K562 (cell line): Measurements from ENCODE around the gene AIG1. TPM values are rescaled to one million over a fixed set of nuclear protein-coding genes. Genes with fewer than 3 reads are reported as not detected.

Experiments used
- CHCHD3 ChIP-seq: fragments of 250-450 bp; sonication (Bioruptor Pico); IDR thresholded peaks from 2 replicates; pipeline ENCODE4 v2.1.2; 2022; ENCODE audit warnings: mild to moderate bottlenecking
- CTCFL ChIP-seq: IDR thresholded peaks from 2 replicates; pipeline ENCODE4 v1.6.1; 2011; ENCODE audit warnings: borderline replicate concordance, low read depth, mild to moderate bottlenecking, moderate library complexity, low read length; ENCODE audit not compliant: insufficient read depth, poor library complexity, severe bottlenecking
- E2F6 ChIP-seq, 2 experiments: IDR thresholded peaks; 2 replicates each; pipeline ENCODE4 v1.6.1; 2011; ENCODE audit warnings: borderline replicate concordance in 1 of 2, control low read depth in 1 of 2, low read depth in 1 of 2, low read length in 1 of 2, mild to moderate bottlenecking in 1 of 2, mixed read lengths in 1 of 2, moderate library complexity in 1 of 2; ENCODE audit not compliant: insufficient read depth in 1 of 2, insufficient read length in 1 of 2, poor library complexity in 1 of 2, severe bottlenecking in 1 of 2; ENCODE audit errors: extremely low read depth in 1 of 2
- ELK1 ChIP-seq: sonication (generic); formaldehyde crosslinking; IDR thresholded peaks from 2 replicates; pipeline ENCODE4 v1.8.1; 2022; ENCODE audit warnings: missing genetic modification reagents
- ESRRB ChIP-seq: fragments of 250-450 bp; sonication (Bioruptor Pico); IDR thresholded peaks from 2 replicates; pipeline ENCODE4 v1.5.0; 2020; ENCODE audit warnings: mild to moderate bottlenecking, moderate library complexity, borderline replicate concordance
- NFRKB ChIP-seq: fragments of 450-650 bp; IDR thresholded peaks from 2 replicates; pipeline ENCODE4 v1.6.1; 2016; ENCODE audit warnings: low read depth
- RBM25 ChIP-seq: fragments of 200-400 bp; formaldehyde crosslinking; IDR thresholded peaks from 2 replicates; pipeline ENCODE4 v1.6.1; 2018; ENCODE audit warnings: low read length, low read depth, moderate library complexity; ENCODE audit not compliant: severe bottlenecking
- REST ChIP-seq, 2 experiments: fragments of 450-650 bp; formaldehyde crosslinking in 1 of 2; IDR thresholded peaks; 2 replicates each; pipeline versions ENCODE4 v1.4.0 to v1.6.1; 2014 to 2020; ENCODE audit warnings: mild to moderate bottlenecking in 2 of 2, borderline replicate concordance in 1 of 2, low read depth in 1 of 2
- SIN3B ChIP-seq: fragments of 450-650 bp; IDR thresholded peaks from 2 replicates; pipeline ENCODE4 v1.6.1; 2017; ENCODE audit warnings: low read depth, mild to moderate bottlenecking, moderate library complexity
- TEAD4 ChIP-seq, 2 experiments: sonication (generic) in 1 of 2; formaldehyde crosslinking in 1 of 2; IDR thresholded peaks; 2 replicates each; pipeline versions ENCODE4 v1.6.1 to v1.8.0; 2012 to 2022; ENCODE audit warnings: borderline replicate concordance in 1 of 2, inconsistent platforms in 1 of 2, low read length in 1 of 2, mild to moderate bottlenecking in 1 of 2, missing genetic modification reagents in 1 of 2
- ZBED1 ChIP-seq: IDR thresholded peaks from 2 replicates; pipeline ENCODE4 v1.6.1; 2014
- ZEB2 ChIP-seq: fragments of 450-650 bp; IDR thresholded peaks from 2 replicates; pipeline ENCODE4 v1.6.1; 2016
- ZNF24 ChIP-seq: fragments of 450-650 bp; IDR thresholded peaks from 2 replicates; pipeline ENCODE4 v1.6.1; 2016
- polyA plus RNA-seq, 8 experiments: library from polyadenylated mRNA; depleted of rRNA in 4 of 8; stranded (reverse) in 5 of 8; unstranded in 3 of 8; fragments of >200 nt; fragmentation: Nextera tagmentation in 2 of 8; fragmentation: Illumina TruSeq in 1 of 8; extraction: Ambion mirVana in 2 of 8; extraction: Trizol in 1 of 8; gene quantifications; 2 replicates each; pipeline versions ENCODE4 v1.2.1 to v1.2.3, GENCODE V29; 2011 to 2014; ENCODE audit warnings: inconsistent platforms in 1 of 8, missing spikeins in 1 of 8
- total RNA-seq, 7 experiments: library from RNA; depleted of rRNA in 6 of 7; stranded (reverse); fragments of >200 nt in 6 of 7; fragmentation: Illumina TruSeq in 2 of 7; extraction: Trizol in 2 of 7; gene quantifications; 2 replicates each; pipeline versions ENCODE4 v1.2.1 to v1.2.3, GENCODE V29; 2011 to 2021; ENCODE audit warnings: low replicate concordance in 1 of 7

AIG1 gene
- total and polyA plus RNA-seq, 9 of the 15 experiments (the other 6 are each of a cell fraction or from before 2014, with no cell fraction given) = 74.8 to 333 (median 127) TPM

DNA sequence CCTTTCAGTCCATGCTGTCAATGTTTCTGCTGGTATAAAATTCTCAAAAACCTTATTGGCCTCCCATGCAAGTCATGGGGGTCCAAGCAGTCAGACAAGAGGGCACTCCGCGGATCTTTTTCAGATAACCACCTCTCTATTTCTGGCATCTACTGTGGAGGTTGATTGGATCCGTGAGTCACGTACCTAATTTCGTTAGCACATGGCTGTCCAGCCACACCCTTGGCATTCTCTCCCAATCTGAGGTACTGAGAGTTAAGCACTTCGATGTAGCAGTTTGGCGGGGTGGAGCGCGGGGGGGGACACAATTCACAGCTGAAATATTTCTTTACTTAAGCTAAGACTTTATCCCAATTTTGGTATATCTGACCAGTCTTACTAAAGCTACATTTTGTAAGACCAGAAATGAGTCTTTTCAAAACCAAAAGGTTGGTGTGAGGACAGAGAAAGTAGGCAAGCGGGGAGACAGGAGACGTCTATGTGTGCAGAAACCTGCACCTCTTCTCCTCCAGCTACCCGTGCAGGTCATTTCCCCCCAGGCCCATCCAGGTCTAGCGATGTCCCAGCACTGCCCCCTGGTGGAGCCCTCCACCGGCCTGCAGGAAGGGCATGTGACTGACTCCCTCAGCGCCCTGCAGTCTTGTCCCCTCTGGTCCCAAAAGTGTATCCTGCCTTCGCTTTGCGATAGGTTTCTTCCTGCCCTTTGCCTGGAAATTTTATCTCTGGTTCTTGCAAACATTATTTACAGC, 276.7 kb downstream of the AIG1 start (continued):
- peak; percentile 62 for TF ChIP-seq CTCFL
- no peak for TF ChIP-seq CHCHD3
- TF ChIP-seq RBM25 = no peak
- no peak for TF ChIP-seq TEAD4 (IDR thresholded peaks at IDR 0.05; ENCODE audit: low read length)
- TF ChIP-seq TEAD4 (CRISPR knock-in tag; IDR thresholded peaks at IDR 0.05; ENCODE audit: borderline replicate concordance) = no peak
- TF ChIP-seq SIN3B = no peak
- peak; percentile 51; the same call in 1 of the 2 replicates for TF ChIP-seq REST (IDR thresholded peaks at IDR 0.05; ENCODE audit: borderline replicate concordance)
- no peak for TF ChIP-seq REST (CRISPR knock-in tag; IDR thresholded peaks at IDR 0.05; ENCODE audit: low read depth)
- TF ChIP-seq ZEB2 = no peak
- TF ChIP-seq E2F6 (IDR thresholded peaks at IDR 0.05; ENCODE audit: borderline replicate concordance in 1 of 2, extremely low read depth in 1 of 2, insufficient read depth in 1 of 2, insufficient read length in 1 of 2, low read depth in 1 of 2, low read length in 1 of 2, poor library complexity in 1 of 2, severe bottlenecking in 1 of 2) = peak in 1 of 2 experiments; percentile 32
- no peak for TF ChIP-seq ZNF24
- TF ChIP-seq ELK1 (CRISPR knock-in tag) = no peak
- no peak for TF ChIP-seq NFRKB
- no peak for TF ChIP-seq ZBED1
- no peak for TF ChIP-seq ESRRB
